MM.1S (cell line): ENCODE measurements around the gene CERT1.

Experiments used
- DNase-seq: peaks from one replicate; pipeline ENCODE4 v3.0.0-alpha.2; 2015
- H2AFZ ChIP-seq: fragments of 300-600 bp; sonication (generic); 2 replicates; pipeline ENCODE4 v1.6.0; 2016; ENCODE audit warnings: antibody characterized with exemption, low read length
- H3F3A ChIP-seq: fragments of 300-600 bp; sonication (generic); 2 replicates; pipeline ENCODE4 v1.6.1; 2016; ENCODE audit warnings: mild to moderate bottlenecking, antibody characterized with exemption, low read length, moderate library complexity, mixed read lengths; ENCODE audit not compliant: insufficient read depth
- H3K27ac ChIP-seq: fragments of 300-600 bp; sonication (generic); 2 replicates; pipeline ENCODE4 v1.5.1; 2016; ENCODE audit warnings: mild to moderate bottlenecking, low read length
- H3K27me3 ChIP-seq: fragments of 300-600 bp; sonication (generic); replicated peaks from 2 replicates; pipeline ENCODE4 v1.6.0; 2016; ENCODE audit warnings: low read length; ENCODE audit not compliant: insufficient read depth
- H3K36me3 ChIP-seq: fragments of 300-600 bp; sonication (generic); replicated peaks from 2 replicates; pipeline ENCODE4 v1.6.1; 2016; ENCODE audit warnings: mild to moderate bottlenecking, low read length, mixed read lengths; ENCODE audit not compliant: insufficient read depth
- H3K4me1 ChIP-seq: fragments of 300-600 bp; sonication (generic); 2 replicates; pipeline ENCODE4 v1.6.1; 2016; ENCODE audit warnings: low read length, mixed read lengths
- H3K4me2 ChIP-seq: fragments of 300-600 bp; sonication (generic); 2 replicates; pipeline ENCODE4 v1.6.0; 2016; ENCODE audit warnings: low read depth, low read length
- H3K4me3 ChIP-seq: fragments of 300-600 bp; sonication (generic); 2 replicates; pipeline ENCODE4 v1.5.1; 2016; ENCODE audit warnings: low read length, mixed read lengths
- H3K79me2 ChIP-seq: fragments of 300-600 bp; sonication (generic); 2 replicates; pipeline ENCODE4 v1.6.1; 2016; ENCODE audit warnings: mixed run types, low read length, mixed read lengths
- H3K9ac ChIP-seq: fragments of 300-600 bp; sonication (generic); 2 replicates; pipeline ENCODE4 v1.6.1; 2016; ENCODE audit warnings: low read length, mixed read lengths
- H3K9me2 ChIP-seq: fragments of 300-600 bp; sonication (generic); replicated peaks from 2 replicates; pipeline ENCODE4 v1.6.1; 2016; ENCODE audit warnings: mild to moderate bottlenecking, low read length, mixed read lengths; ENCODE audit not compliant: insufficient read depth
- H3K9me3 ChIP-seq: fragments of 300-600 bp; sonication (generic); replicated peaks from 2 replicates; pipeline ENCODE4 v1.6.1; 2016; ENCODE audit warnings: mild to moderate bottlenecking, low read length, mixed read lengths; ENCODE audit not compliant: insufficient read depth
- H4K20me1 ChIP-seq: fragments of 300-600 bp; sonication (generic); 2 replicates; pipeline ENCODE4 v1.6.1; 2016; ENCODE audit warnings: mild to moderate bottlenecking, low read length, moderate library complexity, mixed read lengths; ENCODE audit not compliant: insufficient read depth
- CTCF ChIP-seq: fragments of 300-600 bp; sonication (generic); IDR thresholded peaks from 2 replicates; pipeline ENCODE4 v1.5.1; 2016; ENCODE audit warnings: antibody characterized with exemption, low read length, mixed read lengths
- EZH2 ChIP-seq: fragments of 300-600 bp; sonication (generic); optimal IDR thresholded peaks from 2 replicates; pipeline ENCODE3; 2017; ENCODE audit warnings: low read depth, mild to moderate bottlenecking, antibody characterized with exemption, low read length, mixed read lengths
- EZH2phosphoT487 ChIP-seq: fragments of 300-600 bp; sonication (generic); IDR thresholded peaks from 2 replicates; pipeline ENCODE4 v1.6.1; 2018; ENCODE audit warnings: antibody characterized with exemption, low read length

The CERT1 gene

GRCh38 chr5:75471193-75471592 is 40.2 kb downstream of the CERT1 start:
- Histone ChIP-seq H4K20me1 (no peaks in the 10 kb centered on the region), H3K4me3 (no peak overlapping the region), H3K27ac (no peak overlapping the region), H3K4me1 (no peaks in the 10 kb centered on the region), H3F3A (no peaks in the 10 kb centered on the region), H3K36me3 (no peaks in the 10 kb centered on the region), H3K27me3 (no peaks in the 10 kb centered on the region), H2AFZ (no peak overlapping the region), H3K9me2 (no peaks in the 10 kb centered on the region), H3K79me2 (peaks cover 67% of the 10 kb centered on the region), H3K4me2 (no peak overlapping the region), H3K9me3 (no peaks in the 10 kb centered on the region), H3K9ac (no peak overlapping the region)
- DNase-seq, result no peak
- TF ChIP-seq EZH2phosphoT487 (no peak), EZH2 (no peak), CTCF (no peak)

GRCh38 chr5:75469017-75469416 is 42.4 kb downstream of the CERT1 start:
- no peaks in the 10 kb centered on the region for H4K20me1 ChIP-seq
- no peak overlapping the region for H3K4me2 ChIP-seq
- H3K9me2 ChIP-seq, result no peaks in the 10 kb centered on the region
- no peak for DNase-seq
- H3K4me3 ChIP-seq, result no peak overlapping the region
- peaks cover 80% of the 10 kb centered on the region for H3K79me2 ChIP-seq
- TF ChIP-seq EZH2phosphoT487 (no peak), EZH2 (no peak), CTCF (no peak)
- no peaks in the 10 kb centered on the region for H3K9me3 ChIP-seq
- no peaks in the 10 kb centered on the region for H3K36me3 ChIP-seq
- no peak overlapping the region for H2AFZ ChIP-seq
- H3K4me1 ChIP-seq, result peaks cover 4% of the 10 kb centered on the region
- H3K27ac ChIP-seq, result no peak overlapping the region
- H3F3A ChIP-seq, result no peaks in the 10 kb centered on the region
- no peaks in the 10 kb centered on the region for H3K27me3 ChIP-seq
- no peak overlapping the region for H3K9ac ChIP-seq

- DNase-seq, result no peak
- Histone ChIP-seq H2AFZ (no peak overlapping the region), H3K36me3 (no peaks in the 10 kb centered on the region), H3K9me2 (no peaks in the 10 kb centered on the region), H3K4me3 (no peak overlapping the region), H3K4me2 (no peak overlapping the region), H3K9ac (no peak overlapping the region), H3K4me1 (peaks cover 8% of the 10 kb centered on the region), H3K27ac (no peak overlapping the region), H3F3A (no peaks in the 10 kb centered on the region), H3K79me2 (peaks cover 80% of the 10 kb centered on the region), H4K20me1 (no peaks in the 10 kb centered on the region; the same call in 1 of the 2 replicates), H3K27me3 (no peaks in the 10 kb centered on the region), H3K9me3 (no peaks in the 10 kb centered on the region)
- TF ChIP-seq CTCF (no peak), EZH2phosphoT487 (no peak), EZH2 (no peak)
Measured at GRCh38 chr5:75468593-75468992, 42.8 kb downstream of the CERT1 start.
